SK-N-MC (cell line): ENCODE data around the gene RASA3.

Source experiments
- EZH2 ChIP-seq: fragments of 200-600 bp; sonication (generic); IDR thresholded peaks from one replicate; pipeline ENCODE4 v1.6.1; 2017; ENCODE audit warnings: antibody characterized with exemption
- FOXP2 ChIP-seq: optimal IDR thresholded peaks from 2 replicates; pipeline ENCODE3; 2011; ENCODE audit warnings: mild to moderate bottlenecking, moderate library complexity; ENCODE audit not compliant: insufficient read depth; ENCODE audit errors: extremely low read length, control extremely low read depth
- POLR2AphosphoS5 ChIP-seq: IDR thresholded peaks from 2 replicates; pipeline ENCODE4 v1.6.1; 2012; ENCODE audit warnings: mild to moderate bottlenecking, low read depth, low read length, borderline replicate concordance

GRCh38 chr13:113980489-113981064 is 151.8 kb downstream of the RASA3 start:
- no peak for TF ChIP-seq EZH2
- TF ChIP-seq POLR2AphosphoS5: no peak
- no peak for TF ChIP-seq FOXP2
